Chondrocyte (in vitro differentiated cells): ENCODE data around the gene CCDC51. TPM values are rescaled to one million over a fixed set of nuclear protein-coding genes. Genes with fewer than 3 reads are reported as not detected.

ENCODE experiments used
- DNase-seq: peaks from one replicate; pipeline ENCODE4 v3.0.0; 2021; ENCODE audit warnings: mixed read lengths, low spot score
- H3K27ac Mint-ChIP-seq: one replicate; pipeline ENCODE4 v1.8.0; 2021; ENCODE audit warnings: mild to moderate bottlenecking, moderate library complexity, mixed read lengths; ENCODE audit not compliant: unreplicated experiment
- H3K27me3 Mint-ChIP-seq: 2 replicates; pipeline ENCODE4 v1.8.0; 2021; ENCODE audit warnings: low read depth, mixed read lengths
- H3K36me3 Mint-ChIP-seq: 2 replicates; pipeline ENCODE4 v1.8.0; 2021; ENCODE audit warnings: low read depth, mixed read lengths
- H3K4me1 Mint-ChIP-seq: 2 replicates; pipeline ENCODE4 v1.8.0; 2021; ENCODE audit warnings: low read depth, mild to moderate bottlenecking, mixed read lengths
- H3K4me3 Mint-ChIP-seq: one replicate; pipeline ENCODE4 v1.8.0; 2021; ENCODE audit warnings: mild to moderate bottlenecking, moderate library complexity, mixed read lengths; ENCODE audit not compliant: unreplicated experiment
- H3K9me3 Mint-ChIP-seq: 2 replicates; pipeline ENCODE4 v1.8.0; 2021; ENCODE audit warnings: low read depth, mixed read lengths
- total RNA-seq: library from RNA; stranded (reverse); gene quantifications from 3 replicates; pipeline ENCODE4 v1.2.1, GENCODE V29; 2021
- TF ChIP-seq, protein P1 (sequence below): fragments of 200-600 bp; sonication (generic); IDR thresholded peaks from 2 replicates; pipeline ENCODE4 v1.5.0; 2021; ENCODE audit warnings: antibody characterized with exemption, mild to moderate bottlenecking, moderate library complexity

The CCDC51 gene
- total RNA-seq, 1 donor from 2014 or later, result 25.8 TPM

DNA sequence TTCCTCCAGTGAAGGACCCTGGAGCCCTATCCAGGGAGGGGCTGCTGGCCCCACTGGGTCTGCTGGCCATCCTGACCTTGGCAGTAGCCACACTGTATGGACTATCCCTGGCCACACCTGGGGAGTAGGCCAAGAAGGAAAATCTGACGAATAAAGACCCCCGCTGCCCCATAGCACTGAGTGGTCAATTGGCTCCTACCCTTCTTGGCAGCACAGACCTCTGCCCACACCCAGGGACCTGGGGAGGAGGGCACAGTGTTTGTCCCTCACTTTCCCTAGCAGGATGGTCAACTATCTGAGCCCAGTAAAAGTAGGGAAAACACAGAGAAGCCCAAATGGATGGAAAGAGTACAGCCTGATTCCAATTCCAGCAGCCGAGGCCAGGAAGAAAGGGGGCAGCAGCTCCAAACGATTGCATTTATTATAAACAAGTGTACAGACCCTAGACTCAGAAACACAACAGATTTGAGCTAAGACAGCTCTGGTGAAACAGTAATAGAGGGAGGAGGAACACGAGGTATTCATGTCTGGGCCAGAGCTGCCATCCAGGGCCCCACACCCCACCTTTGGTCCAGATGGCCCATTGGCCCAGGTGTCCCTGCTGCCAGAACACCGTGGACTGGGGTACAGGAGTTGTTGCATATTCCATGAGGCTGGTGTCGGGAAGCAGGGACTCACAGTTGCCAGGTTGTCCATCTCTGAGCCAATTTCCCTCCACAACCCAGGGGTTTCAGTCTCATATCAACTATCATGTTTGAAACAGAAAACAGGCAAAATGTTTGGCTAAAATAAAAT lies 27.8 kb upstream of the CCDC51 start:
- H3K27ac Mint-ChIP-seq, result peak overlapping the region; percentile 100
- TF ChIP-seq, protein P1, sequence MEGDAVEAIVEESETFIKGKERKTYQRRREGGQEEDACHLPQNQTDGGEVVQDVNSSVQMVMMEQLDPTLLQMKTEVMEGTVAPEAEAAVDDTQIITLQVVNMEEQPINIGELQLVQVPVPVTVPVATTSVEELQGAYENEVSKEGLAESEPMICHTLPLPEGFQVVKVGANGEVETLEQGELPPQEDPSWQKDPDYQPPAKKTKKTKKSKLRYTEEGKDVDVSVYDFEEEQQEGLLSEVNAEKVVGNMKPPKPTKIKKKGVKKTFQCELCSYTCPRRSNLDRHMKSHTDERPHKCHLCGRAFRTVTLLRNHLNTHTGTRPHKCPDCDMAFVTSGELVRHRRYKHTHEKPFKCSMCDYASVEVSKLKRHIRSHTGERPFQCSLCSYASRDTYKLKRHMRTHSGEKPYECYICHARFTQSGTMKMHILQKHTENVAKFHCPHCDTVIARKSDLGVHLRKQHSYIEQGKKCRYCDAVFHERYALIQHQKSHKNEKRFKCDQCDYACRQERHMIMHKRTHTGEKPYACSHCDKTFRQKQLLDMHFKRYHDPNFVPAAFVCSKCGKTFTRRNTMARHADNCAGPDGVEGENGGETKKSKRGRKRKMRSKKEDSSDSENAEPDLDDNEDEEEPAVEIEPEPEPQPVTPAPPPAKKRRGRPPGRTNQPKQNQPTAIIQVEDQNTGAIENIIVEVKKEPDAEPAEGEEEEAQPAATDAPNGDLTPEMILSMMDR, result peak; percentile 10
- H3K36me3 Mint-ChIP-seq, result peaks cover 17% of the 10 kb centered on the region
- peak overlapping the region; percentile 77 for H3K4me3 Mint-ChIP-seq
- DNase-seq, result no peak
- peaks cover 49% of the 10 kb centered on the region for H3K4me1 Mint-ChIP-seq
- H3K27me3 Mint-ChIP-seq, result no peaks in the 10 kb centered on the region
- H3K9me3 Mint-ChIP-seq, result no peaks in the 10 kb centered on the region

DNA sequence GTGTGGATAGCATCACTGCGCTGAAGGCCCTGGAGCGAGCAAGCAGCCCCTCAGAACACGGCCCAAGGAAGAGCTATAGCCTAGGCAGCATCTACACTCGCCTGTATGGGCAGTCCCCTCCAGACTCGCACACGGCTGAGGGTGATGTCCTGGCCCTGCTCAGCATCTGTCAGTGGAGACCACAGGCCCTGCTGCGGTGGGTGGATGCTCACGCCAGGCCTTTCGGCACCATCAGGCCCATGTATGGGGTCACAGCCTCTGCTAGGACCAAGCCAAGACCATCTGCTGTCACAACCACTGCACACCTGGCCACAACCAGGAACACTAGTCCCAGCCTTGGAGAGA lies 27.2 kb upstream of the CCDC51 start:
- DNase-seq, result no peak
- Mint-ChIP-seq H3K27ac (peak overlapping the region; percentile 100), H3K4me1 (peaks cover 49% of the 10 kb centered on the region), H3K9me3 (no peaks in the 10 kb centered on the region), H3K36me3 (peaks cover 17% of the 10 kb centered on the region), H3K4me3 (peak overlapping the region; percentile 77), H3K27me3 (no peaks in the 10 kb centered on the region)
- TF ChIP-seq, protein P1, result no peak

DNA sequence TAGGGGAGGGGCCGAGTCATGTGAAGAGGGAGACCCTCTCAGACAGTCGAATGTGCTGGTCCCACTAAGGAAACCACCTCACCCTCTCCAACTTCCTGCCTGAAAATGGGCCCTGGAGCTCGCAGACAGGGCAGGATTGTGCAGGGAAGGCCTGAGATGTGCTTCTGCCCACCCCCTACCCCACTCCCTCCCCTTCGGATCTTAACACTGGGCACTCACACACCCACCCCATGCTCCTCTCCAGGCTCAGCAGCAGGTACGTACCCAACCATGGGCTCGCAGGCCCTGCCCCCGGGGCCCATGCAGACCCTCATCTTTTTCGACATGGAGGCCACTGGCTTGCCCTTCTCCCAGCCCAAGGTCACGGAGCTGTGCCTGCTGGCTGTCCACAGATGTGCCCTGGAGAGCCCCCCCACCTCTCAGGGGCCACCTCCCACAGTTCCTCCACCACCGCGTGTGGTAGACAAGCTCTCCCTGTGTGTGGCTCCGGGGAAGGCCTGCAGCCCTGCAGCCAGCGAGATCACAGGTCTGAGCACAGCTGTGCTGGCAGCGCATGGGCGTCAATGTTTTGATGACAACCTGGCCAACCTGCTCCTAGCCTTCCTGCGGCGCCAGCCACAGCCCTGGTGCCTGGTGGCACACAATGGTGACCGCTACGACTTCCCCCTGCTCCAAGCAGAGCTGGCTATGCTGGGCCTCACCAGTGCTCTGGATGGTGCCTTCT lies 26.6 kb upstream of the CCDC51 start:
- peak overlapping the region; percentile 100 for H3K27ac Mint-ChIP-seq
- no peaks in the 10 kb centered on the region for H3K9me3 Mint-ChIP-seq
- no peak for DNase-seq
- peaks cover 49% of the 10 kb centered on the region for H3K4me1 Mint-ChIP-seq
- peak overlapping the region; percentile 77 for H3K4me3 Mint-ChIP-seq
- TF ChIP-seq, protein P1, result no peak
- H3K27me3 Mint-ChIP-seq, result no peaks in the 10 kb centered on the region
- peaks cover 17% of the 10 kb centered on the region for H3K36me3 Mint-ChIP-seq

DNA sequence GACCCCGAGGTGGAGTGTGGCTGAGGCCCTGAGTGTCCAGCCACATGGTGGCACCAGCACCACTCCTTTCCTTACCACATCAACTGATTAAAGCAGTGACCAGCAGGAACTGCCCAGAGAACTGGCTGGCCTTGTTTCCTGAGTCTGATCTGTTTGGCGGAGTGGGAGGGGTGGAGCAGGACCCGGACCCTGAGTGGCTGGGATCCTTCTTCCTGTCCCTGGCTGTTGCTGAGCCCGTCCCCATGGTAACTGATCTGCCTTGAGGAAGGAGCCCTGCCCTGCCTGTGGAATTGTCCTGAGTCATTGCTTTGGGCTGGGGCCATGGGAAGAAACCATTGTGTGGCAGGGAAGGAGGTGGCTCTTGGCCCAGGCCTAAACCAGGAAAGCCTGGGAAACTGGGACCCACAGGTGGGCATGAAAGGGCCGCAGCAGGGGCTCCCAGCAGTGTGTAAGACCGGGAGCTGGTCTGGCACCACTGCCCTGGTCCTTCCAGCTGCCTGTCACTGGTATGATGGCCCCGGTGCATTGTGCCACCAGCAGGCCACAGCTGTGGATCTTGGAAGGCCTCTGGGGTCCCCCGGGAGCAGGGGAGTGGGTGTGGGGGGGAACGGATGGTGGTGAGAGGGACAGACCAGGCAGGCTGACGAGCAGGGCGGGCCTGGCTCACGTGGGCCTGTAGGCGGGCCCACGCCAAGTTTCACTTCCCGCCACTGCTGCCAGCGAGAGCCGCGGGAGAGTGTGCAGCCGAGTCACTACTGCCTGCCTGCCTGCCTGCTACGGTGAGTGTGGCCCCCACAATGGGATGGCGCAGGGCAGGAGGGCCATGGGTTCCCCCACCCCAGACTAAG lies 25.8 kb upstream of the CCDC51 start:
- DNase-seq, result no peak
- Mint-ChIP-seq H3K4me3 (peak overlapping the region; percentile 77), H3K4me1 (peaks cover 49% of the 10 kb centered on the region), H3K36me3 (peaks cover 21% of the 10 kb centered on the region), H3K9me3 (no peaks in the 10 kb centered on the region), H3K27ac (peak overlapping the region; percentile 100), H3K27me3 (no peaks in the 10 kb centered on the region)
- TF ChIP-seq, protein P1, result peak; percentile 93

DNA sequence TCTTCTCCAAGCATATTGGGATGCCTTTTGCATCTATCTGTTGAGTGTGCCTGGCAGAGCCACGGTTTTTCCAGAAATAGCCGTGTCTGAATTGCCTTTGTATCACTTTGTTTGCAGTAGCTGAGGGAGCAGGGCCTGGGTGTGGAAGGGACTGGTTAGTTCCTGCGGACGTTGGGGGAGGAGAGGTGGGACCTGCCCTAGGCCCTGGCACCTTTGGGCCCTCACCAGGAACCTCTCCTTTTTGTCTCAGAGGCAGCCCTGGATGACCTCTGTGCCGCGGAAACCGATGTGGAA lies 25.3 kb upstream of the CCDC51 start:
- no peaks in the 10 kb centered on the region for H3K9me3 Mint-ChIP-seq
- peaks cover 27% of the 10 kb centered on the region for H3K36me3 Mint-ChIP-seq
- TF ChIP-seq, protein P1, result no peak
- peak overlapping the region; percentile 100 for H3K27ac Mint-ChIP-seq
- no peak for DNase-seq
- H3K4me1 Mint-ChIP-seq, result peaks cover 49% of the 10 kb centered on the region
- no peaks in the 10 kb centered on the region for H3K27me3 Mint-ChIP-seq
- H3K4me3 Mint-ChIP-seq, result peak overlapping the region; percentile 77
